ENCODE results near the gene MYRIP. TPM values are rescaled to one million over a fixed set of nuclear protein-coding genes. Genes with fewer than 3 reads are reported as not detected.

MYRIP gene
- total RNA-seq, 1 experiment from 2014 or later: 1.6 TPM

DNA sequence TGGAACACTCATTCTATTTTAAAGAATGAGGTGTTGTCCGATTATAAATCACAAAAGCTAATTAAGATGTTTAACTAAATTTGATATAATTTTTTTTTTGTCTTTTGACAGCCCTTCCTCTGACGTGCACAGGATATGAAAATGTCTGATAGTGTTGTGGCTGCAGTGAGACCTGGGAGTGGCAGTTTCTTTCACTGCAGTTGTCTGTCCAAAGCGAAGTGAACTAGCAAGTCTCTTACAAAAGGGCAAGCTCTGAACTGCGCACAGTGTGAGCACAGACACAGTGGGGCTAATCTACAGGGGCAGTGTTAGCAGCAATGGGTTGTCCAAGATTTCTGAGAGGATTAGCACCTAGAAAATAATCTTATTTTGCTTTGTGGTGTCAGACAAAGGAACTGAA is 29.1 kb upstream of the MYRIP start:
- no peaks in the 10 kb centered on the region; the same call in 1 of the 2 replicates for H3K27me3 Mint-ChIP-seq (ENCODE audit: low read depth)
- ChIA-PET CTCF (no interaction called here), POLR2A (no interaction called here)
- H3K4me1 Mint-ChIP-seq: no peaks in the 10 kb centered on the region
- ATAC-seq: no peak
- no peak for DNase-seq (ENCODE audit: low spot score)
- peaks cover 26% of the 10 kb centered on the region for H3K9me3 Mint-ChIP-seq
- H3K4me3 Mint-ChIP-seq: no peak overlapping the region
- no peak overlapping the region for H3K27ac Mint-ChIP-seq
- TF ChIP-seq EMX1 (CRISPR knock-in tag; IDR thresholded peaks at IDR 0.05) (no peak), FOXK1 (CRISPR knock-in tag; IDR thresholded peaks at IDR 0.05) (no peak), ZNF232 (CRISPR knock-in tag; IDR thresholded peaks at IDR 0.05) (no peak), PRDM15 (CRISPR knock-in tag; IDR thresholded peaks at IDR 0.05) (no peak), ZNF281 (CRISPR knock-in tag; IDR thresholded peaks at IDR 0.05) (no peak), RORB (CRISPR knock-in tag; IDR thresholded peaks at IDR 0.05) (no peak), ZNF138 (CRISPR knock-in tag; conservative IDR thresholded peaks at IDR 0.05) (no peak), ETV6 (CRISPR knock-in tag; IDR thresholded peaks at IDR 0.05) (no peak), E2F4 (CRISPR knock-in tag; IDR thresholded peaks at IDR 0.05; ENCODE audit: borderline replicate concordance, low read depth) (no peak), SOX15 (CRISPR knock-in tag; IDR thresholded peaks at IDR 0.05) (no peak), ZNF416 (CRISPR knock-in tag; IDR thresholded peaks at IDR 0.05) (no peak), USF2 (CRISPR knock-in tag; IDR thresholded peaks at IDR 0.05) (no peak)
- TF ChIP-seq, protein P1, sequence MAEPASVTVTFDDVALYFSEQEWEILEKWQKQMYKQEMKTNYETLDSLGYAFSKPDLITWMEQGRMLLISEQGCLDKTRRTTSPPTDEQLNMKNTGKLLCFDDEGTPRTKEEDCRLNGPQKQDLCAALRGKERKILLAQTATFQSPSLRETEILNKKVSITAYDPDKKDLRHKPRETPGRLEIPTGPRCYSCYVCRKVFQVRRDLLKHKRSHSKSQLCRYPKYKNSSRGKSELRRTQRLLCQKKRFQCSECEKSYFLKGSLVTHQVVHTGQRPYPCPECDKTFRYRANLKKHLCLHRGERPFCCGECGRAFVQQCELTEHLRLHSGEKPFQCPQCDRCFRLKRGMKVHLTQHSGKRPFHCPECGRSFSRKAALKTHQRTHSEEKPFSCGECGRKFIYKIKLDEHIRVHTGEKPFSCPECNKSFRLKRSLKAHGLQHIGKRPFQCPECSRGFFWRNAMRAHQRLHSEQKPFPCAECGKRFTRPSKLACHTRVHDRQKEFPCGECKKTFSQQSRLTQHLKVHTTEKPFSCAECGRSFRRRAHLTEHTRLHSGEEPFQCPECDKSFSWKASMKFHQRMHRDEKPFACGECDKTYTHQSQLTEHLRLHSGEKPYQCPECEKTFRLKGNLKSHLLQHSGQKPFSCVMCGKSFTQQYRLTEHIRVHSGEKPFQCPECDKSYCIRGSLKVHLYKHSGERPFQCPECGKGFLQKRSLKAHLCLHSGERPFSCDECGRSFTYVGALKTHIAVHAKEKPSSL (CRISPR knock-in tag; conservative IDR thresholded peaks at IDR 0.05): no peak
- H3K36me3 Mint-ChIP-seq: peaks cover 17% of the 10 kb centered on the region

DNA sequence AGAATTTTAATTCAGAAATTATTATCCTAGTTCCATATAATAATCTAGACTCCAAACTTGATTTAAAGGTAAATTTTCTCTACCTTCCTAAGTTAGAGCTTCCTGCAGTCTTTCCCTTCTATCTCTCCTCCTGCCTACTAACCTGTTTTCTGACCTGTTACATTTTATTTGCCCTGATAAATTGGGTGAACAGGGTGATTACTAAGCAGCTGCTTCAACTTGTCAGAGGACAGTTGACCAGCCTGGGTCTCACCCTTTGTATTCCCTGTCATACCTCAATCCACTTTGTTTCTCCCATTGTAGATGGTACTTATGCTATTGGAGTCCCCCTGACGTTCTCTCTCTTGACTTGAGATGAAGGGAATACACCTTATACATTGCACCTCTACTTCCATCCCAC is 28.4 kb upstream of the MYRIP start:
- no peaks in the 10 kb centered on the region; the same call in 1 of the 2 replicates for H3K27me3 Mint-ChIP-seq (ENCODE audit: low read depth)
- no peaks in the 10 kb centered on the region for H3K4me1 Mint-ChIP-seq
- no peak overlapping the region for H3K27ac Mint-ChIP-seq
- POLR2A ChIA-PET: no interaction called here
- CTCF ChIA-PET: no interaction called here
- H3K4me3 Mint-ChIP-seq: no peak overlapping the region
- DNase-seq (ENCODE audit: low spot score) (no peak), ATAC-seq (no peak)
- peaks cover 26% of the 10 kb centered on the region for H3K9me3 Mint-ChIP-seq
- H3K36me3 Mint-ChIP-seq: peaks cover 17% of the 10 kb centered on the region
- no peak for TF ChIP-seq RELA (CRISPR knock-in tag; IDR thresholded peaks at IDR 0.05; ENCODE audit: borderline replicate concordance)
- TF ChIP-seq, protein P2, sequence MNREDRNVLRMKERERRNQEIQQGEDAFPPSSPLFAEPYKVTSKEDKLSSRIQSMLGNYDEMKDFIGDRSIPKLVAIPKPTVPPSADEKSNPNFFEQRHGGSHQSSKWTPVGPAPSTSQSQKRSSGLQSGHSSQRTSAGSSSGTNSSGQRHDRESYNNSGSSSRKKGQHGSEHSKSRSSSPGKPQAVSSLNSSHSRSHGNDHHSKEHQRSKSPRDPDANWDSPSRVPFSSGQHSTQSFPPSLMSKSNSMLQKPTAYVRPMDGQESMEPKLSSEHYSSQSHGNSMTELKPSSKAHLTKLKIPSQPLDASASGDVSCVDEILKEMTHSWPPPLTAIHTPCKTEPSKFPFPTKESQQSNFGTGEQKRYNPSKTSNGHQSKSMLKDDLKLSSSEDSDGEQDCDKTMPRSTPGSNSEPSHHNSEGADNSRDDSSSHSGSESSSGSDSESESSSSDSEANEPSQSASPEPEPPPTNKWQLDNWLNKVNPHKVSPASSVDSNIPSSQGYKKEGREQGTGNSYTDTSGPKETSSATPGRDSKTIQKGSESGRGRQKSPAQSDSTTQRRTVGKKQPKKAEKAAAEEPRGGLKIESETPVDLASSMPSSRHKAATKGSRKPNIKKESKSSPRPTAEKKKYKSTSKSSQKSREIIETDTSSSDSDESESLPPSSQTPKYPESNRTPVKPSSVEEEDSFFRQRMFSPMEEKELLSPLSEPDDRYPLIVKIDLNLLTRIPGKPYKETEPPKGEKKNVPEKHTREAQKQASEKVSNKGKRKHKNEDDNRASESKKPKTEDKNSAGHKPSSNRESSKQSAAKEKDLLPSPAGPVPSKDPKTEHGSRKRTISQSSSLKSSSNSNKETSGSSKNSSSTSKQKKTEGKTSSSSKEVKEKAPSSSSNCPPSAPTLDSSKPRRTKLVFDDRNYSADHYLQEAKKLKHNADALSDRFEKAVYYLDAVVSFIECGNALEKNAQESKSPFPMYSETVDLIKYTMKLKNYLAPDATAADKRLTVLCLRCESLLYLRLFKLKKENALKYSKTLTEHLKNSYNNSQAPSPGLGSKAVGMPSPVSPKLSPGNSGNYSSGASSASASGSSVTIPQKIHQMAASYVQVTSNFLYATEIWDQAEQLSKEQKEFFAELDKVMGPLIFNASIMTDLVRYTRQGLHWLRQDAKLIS (CRISPR knock-in tag; IDR thresholded peaks at IDR 0.05; ENCODE audit: borderline replicate concordance): no peak
- no peak for TF ChIP-seq HMGA2 (CRISPR knock-in tag; IDR thresholded peaks at IDR 0.05)
- TF ChIP-seq AR (CRISPR knock-in tag; IDR thresholded peaks at IDR 0.05): no peak
- TF ChIP-seq SMAD3 (CRISPR knock-in tag; IDR thresholded peaks at IDR 0.05; ENCODE audit: borderline replicate concordance): no peak
